K562 (cell line): ENCODE measurements around the gene MAST4. TPM values are rescaled to one million over a fixed set of nuclear protein-coding genes. Genes with fewer than 3 reads are reported as not detected.
A peak's percentile ranks its signal among the peaks of the same experiment; 100 is the strongest.

Experiments
- IFI16 ChIP-seq: fragments of 250-450 bp; sonication (Bioruptor Pico); IDR thresholded peaks from 2 replicates; pipeline ENCODE4 v2.1.2; 2022; ENCODE audit warnings: mild to moderate bottlenecking, inconsistent platforms
- RBM14 ChIP-seq: fragments of 200-400 bp; formaldehyde crosslinking; IDR thresholded peaks from 2 replicates; pipeline ENCODE4 v1.6.1; 2018; ENCODE audit warnings: low read depth, mild to moderate bottlenecking, low read length, moderate library complexity, borderline replicate concordance; ENCODE audit not compliant: insufficient read depth
- REST ChIP-seq, 2 experiments: fragments of 450-650 bp; formaldehyde crosslinking in 1 of 2; IDR thresholded peaks; 2 replicates each; pipeline versions ENCODE4 v1.4.0 to v1.6.1; 2014 to 2020; ENCODE audit warnings: mild to moderate bottlenecking in 2 of 2, borderline replicate concordance in 1 of 2, low read depth in 1 of 2
- ZNF395 ChIP-seq: fragments of 200-800 bp; sonication (Bioruptor generic); IDR thresholded peaks from 2 replicates; pipeline ENCODE4 v1.6.1; 2017; ENCODE audit warnings: missing genetic modification characterization, missing compliant biosample characterization
- polyA plus RNA-seq, 8 experiments: library from polyadenylated mRNA; depleted of rRNA in 4 of 8; stranded (reverse) in 5 of 8; unstranded in 3 of 8; fragments of >200 nt; fragmentation: Nextera tagmentation in 2 of 8; fragmentation: Illumina TruSeq in 1 of 8; extraction: Ambion mirVana in 2 of 8; extraction: Trizol in 1 of 8; gene quantifications; 2 replicates each; pipeline versions ENCODE4 v1.2.1 to v1.2.3, GENCODE V29; 2011 to 2014; ENCODE audit warnings: inconsistent platforms in 1 of 8, missing spikeins in 1 of 8
- total RNA-seq, 7 experiments: library from RNA; depleted of rRNA in 6 of 7; stranded (reverse); fragments of >200 nt in 6 of 7; fragmentation: Illumina TruSeq in 2 of 7; extraction: Trizol in 2 of 7; gene quantifications; 2 replicates each; pipeline versions ENCODE4 v1.2.1 to v1.2.3, GENCODE V29; 2011 to 2021; ENCODE audit warnings: low replicate concordance in 1 of 7
- TF ChIP-seq, protein P1 (sequence below): fragments of 250-450 bp; sonication (Bioruptor Pico); IDR thresholded peaks from 2 replicates; pipeline ENCODE4 v1.5.0; 2021; ENCODE audit warnings: mild to moderate bottlenecking, moderate library complexity
- TF ChIP-seq, protein P2 (sequence below), 3 experiments: IDR thresholded peaks in 2 of 3; conservative IDR thresholded peaks in 1 of 3; 2 replicates each; pipeline ENCODE4 v1.5.1; 2011 to 2012; ENCODE audit warnings: low read length in 3 of 3, mild to moderate bottlenecking in 3 of 3, control low read depth in 2 of 3, improper control_type of control experiment in 1 of 3, inconsistent platforms in 1 of 3, low read depth in 1 of 3, mixed read lengths in 1 of 3, moderate library complexity in 1 of 3; ENCODE audit not compliant: insufficient read depth in 2 of 3
- TF ChIP-seq, protein P3 (sequence below), 2 experiments: fragments of 450-650 bp in 1 of 2; sonication (generic) in 1 of 2; formaldehyde crosslinking in 1 of 2; IDR thresholded peaks in 1 of 2; conservative IDR thresholded peaks in 1 of 2; 2 replicates each; pipeline versions ENCODE4 v1.6.1 to v1.8.1; 2016 to 2023; ENCODE audit warnings: mild to moderate bottlenecking in 2 of 2, moderate library complexity in 2 of 2, inconsistent platforms in 1 of 2, missing genetic modification reagents in 1 of 2

The MAST4 gene
- total and polyA plus RNA-seq, 9 of the 15 experiments (the other 6 are each of a cell fraction or from before 2014, with no cell fraction given), result 0.88 to 10.1 (median 5.2) TPM

DNA sequence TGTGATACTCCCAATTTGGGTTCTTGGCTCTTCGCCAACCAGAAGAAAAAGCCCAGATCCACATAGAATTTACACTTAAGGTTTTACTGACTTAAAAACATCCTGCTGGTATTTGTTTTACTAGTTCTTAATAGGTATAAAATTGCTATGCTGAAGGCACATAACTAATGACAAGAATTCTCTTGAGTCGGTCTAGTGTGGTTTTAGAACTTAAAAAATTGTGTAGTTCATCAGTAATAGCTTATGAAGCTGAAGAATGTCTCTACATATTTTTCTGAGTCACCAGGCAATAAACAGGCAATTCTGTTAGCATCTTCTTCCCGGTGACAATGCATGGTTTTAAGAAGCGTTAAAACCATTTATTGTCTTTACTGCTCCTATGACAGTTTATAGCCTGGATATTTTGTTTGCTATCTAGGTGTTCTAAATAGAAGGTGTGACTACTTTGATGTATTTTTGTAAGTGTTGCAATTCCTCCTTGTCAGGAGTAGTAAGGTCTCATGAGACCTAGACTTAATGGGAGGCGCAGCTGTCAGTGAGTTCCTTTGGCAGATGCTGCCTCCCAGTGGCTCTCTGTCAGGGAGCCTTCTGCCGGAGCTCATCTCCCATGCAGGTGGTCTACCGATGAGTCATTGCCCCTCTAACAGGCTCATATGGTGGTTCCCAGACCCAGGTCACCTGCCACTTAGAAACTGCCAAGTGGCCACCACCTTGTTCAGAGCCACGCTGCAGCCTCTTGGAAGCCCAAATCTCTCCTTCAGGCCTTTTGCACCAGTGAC, 173.8 kb downstream of the MAST4 start (continued):
- TF ChIP-seq, protein P1, sequence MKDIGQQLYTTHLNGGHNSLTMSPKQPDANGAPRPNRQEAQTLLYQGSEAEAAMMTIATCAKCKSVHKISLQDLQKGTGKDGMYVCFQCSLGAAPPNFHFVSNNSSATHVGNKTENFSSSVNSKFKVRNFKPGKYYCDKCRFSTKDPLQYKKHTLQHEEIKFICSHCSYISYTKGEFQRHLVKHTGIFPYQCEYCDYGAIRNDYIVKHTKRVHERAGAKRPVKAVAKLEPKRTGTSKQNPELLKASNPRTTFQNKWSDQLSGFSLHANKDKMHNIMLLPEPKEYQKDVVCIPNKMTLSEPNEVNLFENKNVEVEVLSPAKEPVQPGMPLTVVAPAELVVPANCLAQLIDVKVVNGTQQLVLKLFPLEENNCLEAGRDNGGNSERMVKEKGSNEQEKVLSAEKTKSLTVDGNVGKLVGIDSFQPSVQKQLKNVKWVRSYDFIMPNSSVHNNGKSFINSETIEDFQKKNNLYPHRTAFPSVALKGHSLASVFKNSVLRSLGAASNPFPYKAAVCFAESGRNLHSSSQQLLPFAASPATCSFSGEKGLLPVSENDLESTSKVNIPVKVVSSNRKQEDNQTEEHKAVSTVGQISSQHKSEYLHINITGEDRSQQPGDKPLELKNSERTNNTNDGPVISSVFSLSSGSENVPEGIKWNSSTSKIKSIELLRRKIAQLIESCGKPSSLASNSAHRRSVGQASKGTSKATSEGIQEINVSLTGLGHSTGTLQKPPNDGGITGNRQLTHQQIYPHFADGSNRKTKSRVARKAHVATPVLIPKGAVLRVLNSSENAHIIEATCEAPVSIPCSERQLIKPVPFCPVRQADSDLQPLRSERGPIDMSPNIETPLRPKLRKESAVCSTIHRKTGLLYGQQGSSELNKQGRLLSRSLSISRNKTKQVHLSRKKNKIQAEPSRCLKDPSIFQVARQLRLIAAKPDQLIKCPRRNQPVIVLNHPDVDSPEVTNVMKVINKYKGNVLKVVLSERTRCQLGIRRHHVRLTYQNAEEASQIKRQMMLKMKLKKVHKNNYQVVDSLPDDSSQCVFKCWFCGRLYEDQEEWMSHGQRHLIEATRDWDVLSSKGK (CRISPR knock-in tag), result no peak
- TF ChIP-seq RBM14 (no peak), REST (IDR thresholded peaks at IDR 0.05; ENCODE audit: borderline replicate concordance) (peak; percentile 10; the same call in 1 of the 2 replicates), REST (CRISPR knock-in tag; IDR thresholded peaks at IDR 0.05; ENCODE audit: low read depth) (no peak), IFI16 (CRISPR knock-in tag) (no peak), ZNF395 (no peak)
- TF ChIP-seq, protein P2, sequence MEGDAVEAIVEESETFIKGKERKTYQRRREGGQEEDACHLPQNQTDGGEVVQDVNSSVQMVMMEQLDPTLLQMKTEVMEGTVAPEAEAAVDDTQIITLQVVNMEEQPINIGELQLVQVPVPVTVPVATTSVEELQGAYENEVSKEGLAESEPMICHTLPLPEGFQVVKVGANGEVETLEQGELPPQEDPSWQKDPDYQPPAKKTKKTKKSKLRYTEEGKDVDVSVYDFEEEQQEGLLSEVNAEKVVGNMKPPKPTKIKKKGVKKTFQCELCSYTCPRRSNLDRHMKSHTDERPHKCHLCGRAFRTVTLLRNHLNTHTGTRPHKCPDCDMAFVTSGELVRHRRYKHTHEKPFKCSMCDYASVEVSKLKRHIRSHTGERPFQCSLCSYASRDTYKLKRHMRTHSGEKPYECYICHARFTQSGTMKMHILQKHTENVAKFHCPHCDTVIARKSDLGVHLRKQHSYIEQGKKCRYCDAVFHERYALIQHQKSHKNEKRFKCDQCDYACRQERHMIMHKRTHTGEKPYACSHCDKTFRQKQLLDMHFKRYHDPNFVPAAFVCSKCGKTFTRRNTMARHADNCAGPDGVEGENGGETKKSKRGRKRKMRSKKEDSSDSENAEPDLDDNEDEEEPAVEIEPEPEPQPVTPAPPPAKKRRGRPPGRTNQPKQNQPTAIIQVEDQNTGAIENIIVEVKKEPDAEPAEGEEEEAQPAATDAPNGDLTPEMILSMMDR (IDR thresholded peaks at IDR 0.05 in 2 of 3, conservative IDR thresholded peaks at IDR 0.05 in 1 of 3; ENCODE audit: insufficient read depth in 2 of 3, low read depth in 1 of 3, low read length in 3 of 3), result peak; percentile 19 to 44 (median 41); a peak in 4 of 6 replicates
- TF ChIP-seq, protein P3, sequence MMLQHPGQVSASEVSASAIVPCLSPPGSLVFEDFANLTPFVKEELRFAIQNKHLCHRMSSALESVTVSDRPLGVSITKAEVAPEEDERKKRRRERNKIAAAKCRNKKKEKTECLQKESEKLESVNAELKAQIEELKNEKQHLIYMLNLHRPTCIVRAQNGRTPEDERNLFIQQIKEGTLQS (IDR thresholded peaks at IDR 0.05), result 0 out of 2 replicates have a peak, but pooled peaks have one; percentile 28
- TF ChIP-seq, protein P3 (CRISPR knock-in tag; conservative IDR thresholded peaks at IDR 0.05), result no peak
